ENCODE data around the gene HDAC4.

HDAC4 gene

GRCh38 chr2:239165206-239165831 lies 235.5 kb downstream of the HDAC4 start:
- H3K27ac ChIP-seq, result no peak overlapping the region
- H3K4me3 ChIP-seq, result no peak overlapping the region
- no peak for TF ChIP-seq CTCF (IDR thresholded peaks at IDR 0.05)
- no peak for DNase-seq (ENCODE audit: low spot score)

GRCh38 chr2:239164335-239164871 lies 236.4 kb downstream of the HDAC4 start:
- DNase-seq (ENCODE audit: low spot score), result no peak
- no peak for TF ChIP-seq CTCF (IDR thresholded peaks at IDR 0.05)
- no peak overlapping the region for H3K27ac ChIP-seq
- H3K4me3 ChIP-seq, result no peak overlapping the region

- Histone ChIP-seq H3K27ac (no peak overlapping the region), H3K4me3 (no peak overlapping the region)
- no peak for TF ChIP-seq CTCF (IDR thresholded peaks at IDR 0.05)
- DNase-seq (ENCODE audit: low spot score), result no peak
These were observed 237.0 kb downstream of the HDAC4 start for GRCh38 chr2:239163688-239164334.

DNA sequence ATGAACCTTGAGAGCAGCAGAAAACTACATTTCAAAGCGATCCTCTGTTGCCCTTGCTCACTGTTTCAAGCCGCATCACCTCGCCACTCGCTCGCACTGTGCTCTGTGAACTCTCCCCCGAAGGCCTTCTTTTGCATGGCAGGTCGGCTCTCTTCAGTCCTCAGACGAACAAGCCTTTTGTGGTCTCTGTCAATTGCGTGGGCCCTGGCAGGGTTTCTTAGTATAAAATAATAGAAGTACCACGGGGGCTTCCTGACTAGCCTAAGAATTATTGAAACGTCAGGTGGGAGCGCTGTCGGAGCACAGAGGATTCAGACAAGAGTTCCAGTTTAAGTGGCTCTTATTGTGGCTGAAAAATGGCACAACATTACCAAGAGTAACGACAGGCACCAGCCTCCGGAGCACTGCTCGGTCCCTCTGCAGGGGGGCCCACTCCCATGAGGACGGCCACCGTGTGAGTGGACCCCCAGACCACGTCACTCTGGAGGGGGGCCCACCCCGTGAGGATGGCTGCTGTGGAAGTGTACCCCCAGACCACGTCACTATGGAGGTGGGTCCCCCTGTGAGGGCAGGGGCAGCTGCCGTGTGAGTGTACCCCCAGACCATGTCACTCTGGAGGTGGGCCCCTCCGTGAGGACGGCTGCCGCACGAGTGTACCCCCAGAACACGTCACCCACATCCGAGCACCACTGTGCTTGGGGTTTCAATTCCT lies 237.7 kb downstream of the HDAC4 start:
- no peak overlapping the region for H3K27ac ChIP-seq

DNA sequence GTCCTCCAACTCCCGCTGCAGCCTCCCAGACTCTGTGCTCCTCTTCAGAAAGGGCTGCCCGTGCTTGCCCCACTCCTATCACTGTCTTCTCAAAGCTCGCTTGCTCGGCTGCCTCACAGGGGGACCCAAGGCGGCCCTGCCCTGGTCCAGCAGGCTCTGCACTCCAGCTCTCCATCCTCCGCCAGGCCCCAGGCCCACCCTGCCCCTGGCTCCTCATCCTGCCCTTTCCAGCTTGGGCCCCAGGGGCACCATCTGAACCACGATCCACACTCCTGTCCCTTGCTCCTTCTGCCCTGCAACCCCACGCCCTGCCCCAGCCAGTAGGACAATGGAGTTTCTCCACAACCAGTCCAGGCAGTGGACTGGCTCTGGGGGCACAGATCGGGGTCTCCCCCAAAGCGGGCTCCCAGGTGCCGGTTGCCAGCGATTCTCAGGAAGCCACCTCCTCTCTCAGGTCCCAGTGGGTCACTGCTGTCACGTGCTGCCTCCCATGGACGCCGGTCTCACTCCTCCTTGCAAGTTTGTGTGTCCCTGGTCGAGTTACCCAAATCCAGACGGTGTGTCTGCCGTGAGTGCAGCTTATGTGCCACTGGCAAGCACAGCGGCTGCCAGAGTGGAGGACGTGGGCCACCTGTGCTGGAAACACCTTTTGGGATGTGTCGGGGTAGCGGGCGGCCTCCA lies 238.5 kb downstream of the HDAC4 start:
- no peak overlapping the region for H3K27ac ChIP-seq
- no peak overlapping the region for H3K4me3 ChIP-seq
- no peak for TF ChIP-seq CTCF (IDR thresholded peaks at IDR 0.05)
- DNase-seq (ENCODE audit: low spot score), result no peak

More for the DNA sequence above, 237.7 kb downstream of the HDAC4 start:
- H3K4me3 ChIP-seq, result no peak overlapping the region
- no peak for DNase-seq (ENCODE audit: low spot score)
- no peak for TF ChIP-seq CTCF (IDR thresholded peaks at IDR 0.05)

- DNase-seq (ENCODE audit: low spot score), result no peak
- no peak overlapping the region for H3K4me3 ChIP-seq
- H3K27ac ChIP-seq, result no peak overlapping the region
- no peak for TF ChIP-seq CTCF (IDR thresholded peaks at IDR 0.05)
These were observed 239.1 kb downstream of the HDAC4 start for GRCh38 chr2:239161711-239162140.

Data from coronary artery (tissue), 2 donors.